ENCODE results near the gene RAB17.

RAB17 gene

DNA sequence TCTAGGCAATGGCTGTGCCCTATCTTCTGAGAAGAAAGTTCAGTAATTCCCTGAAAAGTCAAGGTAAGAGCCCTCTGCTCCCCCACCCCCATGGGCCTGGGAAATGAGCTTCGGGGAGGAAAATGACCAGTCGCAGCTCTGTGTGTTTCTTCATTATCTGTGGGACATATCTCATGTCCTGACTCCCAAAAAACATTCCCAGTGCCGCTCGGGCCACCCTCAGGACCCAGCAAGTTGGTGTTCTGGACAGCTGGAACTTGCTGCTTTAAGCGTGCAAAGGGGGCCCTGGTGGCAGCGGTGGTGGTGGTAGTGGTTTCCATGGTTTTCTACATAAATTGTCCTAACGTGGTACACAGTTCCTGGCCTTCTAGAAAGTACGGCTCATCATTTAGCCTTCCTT, 41.3 kb downstream of the RAB17 start:
- Histone ChIP-seq H3K9ac (ENCODE audit: low read depth, low read length) (no peak overlapping the region), H3K9me3 (replicated peaks; ENCODE audit: low read length) (peaks cover 8% of the 10 kb centered on the region), H3K4me3 (ENCODE audit: low read length) (no peak overlapping the region), H3K4me2 (ENCODE audit: low read length) (no peak overlapping the region), H3K4me1 (ENCODE audit: control insufficient read depth, insufficient read depth, low read length) (no peaks in the 10 kb centered on the region), H3K27me3 (ENCODE audit: control insufficient read depth, insufficient read depth, low read length) (no peaks in the 10 kb centered on the region), H3K36me3 (ENCODE audit: insufficient read depth, low read length) (peaks cover 88% of the 10 kb centered on the region)

DNA sequence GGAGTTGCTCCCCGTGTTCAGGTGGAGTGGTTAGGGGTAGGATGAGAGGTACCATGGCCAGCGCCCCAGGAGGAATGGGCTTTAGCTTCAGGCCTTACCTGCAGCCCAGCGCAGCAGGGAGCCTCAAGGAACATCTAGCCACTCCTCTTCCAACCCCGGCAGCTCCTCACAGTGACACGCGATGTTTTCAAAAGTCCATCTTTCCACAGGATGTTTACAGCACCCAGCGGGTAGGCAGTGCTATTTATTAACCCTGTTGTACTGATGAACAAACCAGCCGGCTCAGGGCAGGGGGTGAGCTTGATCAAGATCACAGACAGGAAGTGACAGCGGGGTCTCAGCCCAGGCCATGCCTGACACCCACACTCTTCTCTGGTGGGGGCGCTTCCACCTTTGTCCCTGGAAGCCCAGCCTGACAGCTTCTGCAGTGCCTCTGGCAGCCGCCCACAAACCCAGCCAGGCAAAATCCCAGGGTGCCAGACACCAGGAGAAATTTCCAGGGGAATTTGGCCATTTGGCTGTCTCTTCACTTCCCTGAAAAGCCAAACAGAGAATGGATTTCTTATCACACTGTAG, 42.6 kb downstream of the RAB17 start:
- Histone ChIP-seq H3K36me3 (ENCODE audit: insufficient read depth, low read length) (peaks cover 75% of the 10 kb centered on the region), H3K4me2 (ENCODE audit: low read length) (no peak overlapping the region), H3K4me3 (ENCODE audit: low read length) (no peak overlapping the region), H3K27me3 (ENCODE audit: control insufficient read depth, insufficient read depth, low read length) (no peaks in the 10 kb centered on the region), H3K9ac (ENCODE audit: low read depth, low read length) (no peak overlapping the region), H3K4me1 (ENCODE audit: control insufficient read depth, insufficient read depth, low read length) (no peaks in the 10 kb centered on the region), H3K9me3 (replicated peaks; ENCODE audit: low read length) (no peaks in the 10 kb centered on the region)

DNA sequence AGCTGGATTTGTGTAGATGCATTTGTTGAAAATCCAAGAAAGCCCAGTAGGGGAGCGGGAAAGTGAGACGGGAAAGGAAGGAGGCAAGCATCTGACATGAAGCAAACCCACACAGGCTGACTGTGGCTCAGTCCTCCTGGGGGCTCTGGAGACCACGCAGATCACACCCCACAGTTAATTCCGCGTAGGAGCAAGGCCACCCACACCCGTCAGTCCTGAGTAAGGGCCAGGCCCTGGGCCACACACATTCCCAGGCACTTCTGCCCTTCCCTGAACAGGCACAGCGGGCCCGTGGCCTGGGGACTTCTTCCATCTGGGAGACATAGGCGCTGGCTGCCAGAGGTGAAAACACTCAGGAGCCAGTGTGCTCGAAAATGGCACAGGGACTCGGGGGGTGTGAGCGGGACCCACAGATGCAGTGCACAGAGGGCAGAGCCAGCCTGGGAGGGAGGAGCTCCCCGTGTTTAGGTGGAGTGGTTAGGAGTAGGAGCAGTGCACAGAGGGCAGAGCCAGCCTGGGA, 43.6 kb downstream of the RAB17 start:
- H3K4me3 ChIP-seq (ENCODE audit: low read length), result no peak overlapping the region
- H3K36me3 ChIP-seq (ENCODE audit: insufficient read depth, low read length), result peaks cover 71% of the 10 kb centered on the region
- H3K27me3 ChIP-seq (ENCODE audit: control insufficient read depth, insufficient read depth, low read length), result no peaks in the 10 kb centered on the region
- no peaks in the 10 kb centered on the region for H3K4me1 ChIP-seq (ENCODE audit: control insufficient read depth, insufficient read depth, low read length)
- H3K9me3 ChIP-seq (replicated peaks; ENCODE audit: low read length), result no peaks in the 10 kb centered on the region
- H3K4me2 ChIP-seq (ENCODE audit: low read length), result no peak overlapping the region
- no peak overlapping the region for H3K9ac ChIP-seq (ENCODE audit: low read depth, low read length)

DNA sequence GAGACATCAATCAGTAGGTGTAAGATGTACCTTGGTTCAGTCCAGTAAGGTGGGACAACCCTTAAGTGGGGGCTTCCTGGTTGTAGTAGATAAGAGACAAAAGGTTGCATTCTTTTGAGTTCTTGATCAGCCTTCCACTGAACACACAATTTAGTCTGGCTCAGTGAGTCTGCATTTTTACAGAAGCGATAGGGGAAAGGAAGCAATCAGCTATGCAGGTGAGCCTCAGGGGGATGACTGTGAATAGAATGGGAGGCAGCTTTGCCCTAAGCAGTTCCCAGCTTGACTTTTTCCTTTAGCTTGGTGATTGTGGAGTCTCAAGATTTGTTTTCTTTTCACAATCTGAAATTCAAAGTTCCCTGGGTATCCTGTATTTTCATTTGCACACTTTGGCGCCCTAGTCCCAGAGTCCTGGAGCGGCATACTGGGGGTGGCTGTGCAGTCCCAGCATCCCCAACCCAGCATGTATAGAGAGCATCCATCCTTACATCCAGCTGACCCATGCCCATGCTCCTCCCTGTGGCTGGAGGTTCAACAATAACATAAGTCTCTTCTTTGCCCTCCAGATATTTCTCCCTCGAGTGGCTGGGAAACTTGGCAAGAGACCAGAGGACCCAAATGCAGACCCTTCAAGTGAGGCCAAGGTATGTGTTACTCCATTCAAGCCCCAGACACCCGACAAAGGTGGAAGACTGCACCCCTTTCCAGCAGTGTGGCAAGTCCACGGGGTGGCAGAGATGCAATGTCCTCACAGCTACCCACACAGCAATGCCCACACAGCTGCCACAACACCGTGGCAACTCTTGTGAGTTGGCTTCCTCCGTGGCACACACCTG, 44.3 kb downstream of the RAB17 start:
- no peaks in the 10 kb centered on the region for H3K4me1 ChIP-seq (ENCODE audit: control insufficient read depth, insufficient read depth, low read length)
- no peaks in the 10 kb centered on the region for H3K9me3 ChIP-seq (replicated peaks; ENCODE audit: low read length)
- no peak overlapping the region for H3K9ac ChIP-seq (ENCODE audit: low read depth, low read length)
- H3K4me3 ChIP-seq (ENCODE audit: low read length), result no peak overlapping the region
- H3K36me3 ChIP-seq (ENCODE audit: insufficient read depth, low read length), result peaks cover 71% of the 10 kb centered on the region
- no peak overlapping the region for H3K4me2 ChIP-seq (ENCODE audit: low read length)
- no peaks in the 10 kb centered on the region for H3K27me3 ChIP-seq (ENCODE audit: control insufficient read depth, insufficient read depth, low read length)

DNA sequence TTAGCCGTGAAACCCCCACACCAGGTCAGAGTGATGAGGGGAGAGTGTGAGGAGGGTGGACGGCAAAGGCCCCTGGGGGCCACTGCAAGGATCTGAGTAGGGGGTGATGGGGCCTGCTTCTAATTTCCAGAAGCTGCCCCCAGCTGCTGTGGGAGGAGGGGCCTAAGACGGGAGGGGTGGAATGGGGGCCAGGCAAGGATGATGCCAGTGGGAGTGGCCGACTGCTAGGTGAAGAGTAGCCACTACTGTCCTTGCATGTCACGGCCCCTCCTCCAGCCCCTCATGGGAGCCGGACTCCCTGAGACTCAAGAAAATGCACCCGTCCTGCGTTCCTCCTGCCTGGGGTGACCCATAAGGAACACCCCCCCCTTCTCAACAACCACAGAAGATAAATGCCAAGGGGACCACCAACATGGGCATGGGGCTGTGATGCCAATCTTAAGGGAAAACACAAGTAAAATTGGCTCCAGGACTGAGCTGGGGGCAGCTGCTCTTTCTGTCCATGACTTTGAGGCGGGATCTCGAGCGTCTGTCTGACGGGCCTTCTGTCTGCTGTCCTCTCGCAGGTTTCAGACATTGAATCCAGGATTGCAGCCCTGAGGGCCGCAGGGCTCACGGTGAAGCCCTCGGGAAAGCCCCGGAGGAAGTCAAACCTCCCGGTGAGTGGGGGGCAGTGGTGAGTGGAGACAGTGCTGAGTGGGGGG, 48.4 kb downstream of the RAB17 start:
- no peak overlapping the region for H3K4me3 ChIP-seq (ENCODE audit: low read length)
- no peaks in the 10 kb centered on the region for H3K27me3 ChIP-seq (ENCODE audit: control insufficient read depth, insufficient read depth, low read length)
- H3K4me2 ChIP-seq (ENCODE audit: low read length), result no peak overlapping the region
- no peaks in the 10 kb centered on the region for H3K9me3 ChIP-seq (replicated peaks; ENCODE audit: low read length)
- peaks cover 69% of the 10 kb centered on the region for H3K36me3 ChIP-seq (ENCODE audit: insufficient read depth, low read length)
- no peak overlapping the region for H3K9ac ChIP-seq (ENCODE audit: low read depth, low read length)
- H3K4me1 ChIP-seq (ENCODE audit: control insufficient read depth, insufficient read depth, low read length), result peaks cover 31% of the 10 kb centered on the region

DNA sequence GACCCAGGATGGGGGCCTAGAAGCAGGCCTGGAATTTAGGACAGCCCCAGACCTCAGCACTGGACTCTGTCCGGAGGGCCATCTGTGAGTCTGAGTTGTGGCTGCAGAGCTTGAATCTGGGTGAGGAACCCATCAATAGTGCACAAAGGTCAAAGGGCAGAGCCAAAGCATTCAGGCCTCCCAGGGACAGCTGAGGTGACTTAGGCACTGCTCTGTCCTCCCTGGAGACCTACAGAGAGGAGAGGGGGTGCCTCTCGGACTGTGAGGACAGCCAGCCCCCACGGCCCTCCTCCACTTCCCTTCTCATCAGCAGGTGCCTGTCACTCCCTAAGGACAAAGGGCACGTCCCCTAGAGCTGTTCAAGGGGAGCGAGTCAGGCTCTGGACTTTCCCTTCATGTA, 49.3 kb downstream of the RAB17 start:
- no peak overlapping the region for H3K4me3 ChIP-seq (ENCODE audit: low read length)
- no peaks in the 10 kb centered on the region for H3K27me3 ChIP-seq (ENCODE audit: control insufficient read depth, insufficient read depth, low read length)
- peaks cover 68% of the 10 kb centered on the region for H3K36me3 ChIP-seq (ENCODE audit: insufficient read depth, low read length)
- H3K4me1 ChIP-seq (ENCODE audit: control insufficient read depth, insufficient read depth, low read length), result peaks cover 31% of the 10 kb centered on the region
- no peaks in the 10 kb centered on the region for H3K9me3 ChIP-seq (replicated peaks; ENCODE audit: low read length)
- no peak overlapping the region for H3K9ac ChIP-seq (ENCODE audit: low read depth, low read length)
- no peak overlapping the region for H3K4me2 ChIP-seq (ENCODE audit: low read length)

DNA sequence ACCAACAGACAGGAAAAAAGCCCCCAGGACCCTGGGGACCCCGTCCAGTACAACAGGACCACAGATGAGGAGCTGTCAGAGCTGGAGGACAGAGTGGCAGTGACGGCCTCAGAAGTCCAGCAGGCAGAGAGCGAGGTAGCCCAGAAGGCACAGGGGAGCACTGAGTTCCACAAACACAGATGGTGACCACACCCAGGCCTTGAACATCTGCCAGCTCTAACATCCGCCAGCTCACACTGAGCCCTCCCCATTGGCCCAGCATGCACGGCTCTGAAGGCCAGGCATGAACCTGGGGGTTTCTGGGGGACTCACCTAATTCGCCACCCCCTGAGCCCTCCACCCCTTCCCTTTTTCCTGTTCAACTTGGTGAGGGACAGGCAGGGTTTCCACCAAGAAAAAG, 49.7 kb downstream of the RAB17 start:
- H3K9me3 ChIP-seq (replicated peaks; ENCODE audit: low read length), result no peaks in the 10 kb centered on the region
- no peaks in the 10 kb centered on the region for H3K27me3 ChIP-seq (ENCODE audit: control insufficient read depth, insufficient read depth, low read length)
- H3K4me2 ChIP-seq (ENCODE audit: low read length), result no peak overlapping the region
- H3K9ac ChIP-seq (ENCODE audit: low read depth, low read length), result no peak overlapping the region
- peaks cover 68% of the 10 kb centered on the region for H3K36me3 ChIP-seq (ENCODE audit: insufficient read depth, low read length)
- peaks cover 31% of the 10 kb centered on the region for H3K4me1 ChIP-seq (ENCODE audit: control insufficient read depth, insufficient read depth, low read length)
- H3K4me3 ChIP-seq (ENCODE audit: low read length), result no peak overlapping the region

DNA sequence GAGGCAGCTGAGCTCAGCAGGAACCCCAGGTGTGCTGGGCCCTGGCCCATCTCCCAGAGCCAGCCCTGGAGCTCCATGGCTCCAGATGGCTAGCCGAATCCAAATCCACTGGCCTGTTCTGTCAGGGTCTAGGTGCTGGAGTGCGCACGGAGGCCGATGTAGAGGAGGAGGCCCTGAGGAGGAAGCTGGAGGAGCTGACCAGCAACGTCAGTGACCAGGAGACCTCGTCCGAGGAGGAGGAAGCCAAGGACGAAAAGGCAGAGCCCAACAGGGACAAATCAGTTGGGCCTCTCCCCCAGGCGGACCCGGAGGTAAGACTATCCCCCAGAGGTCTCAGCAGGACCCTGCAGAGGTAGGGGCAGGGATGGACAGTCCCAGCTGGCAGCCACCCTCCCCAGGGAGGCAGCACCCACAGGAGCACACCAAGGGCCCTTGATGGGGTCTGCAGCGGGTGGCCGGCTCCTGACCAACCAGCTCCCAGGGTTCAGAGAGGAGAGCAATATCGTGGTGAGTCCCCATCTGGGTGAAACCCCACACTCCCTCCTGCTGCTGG, 50.2 kb downstream of the RAB17 start:
- Histone ChIP-seq H3K4me3 (ENCODE audit: low read length) (no peak overlapping the region), H3K9me3 (replicated peaks; ENCODE audit: low read length) (no peaks in the 10 kb centered on the region), H3K4me2 (ENCODE audit: low read length) (no peak overlapping the region), H3K4me1 (ENCODE audit: control insufficient read depth, insufficient read depth, low read length) (peaks cover 31% of the 10 kb centered on the region), H3K27me3 (ENCODE audit: control insufficient read depth, insufficient read depth, low read length) (no peaks in the 10 kb centered on the region), H3K36me3 (ENCODE audit: insufficient read depth, low read length) (peaks cover 68% of the 10 kb centered on the region), H3K9ac (ENCODE audit: low read depth, low read length) (no peak overlapping the region)

DNA sequence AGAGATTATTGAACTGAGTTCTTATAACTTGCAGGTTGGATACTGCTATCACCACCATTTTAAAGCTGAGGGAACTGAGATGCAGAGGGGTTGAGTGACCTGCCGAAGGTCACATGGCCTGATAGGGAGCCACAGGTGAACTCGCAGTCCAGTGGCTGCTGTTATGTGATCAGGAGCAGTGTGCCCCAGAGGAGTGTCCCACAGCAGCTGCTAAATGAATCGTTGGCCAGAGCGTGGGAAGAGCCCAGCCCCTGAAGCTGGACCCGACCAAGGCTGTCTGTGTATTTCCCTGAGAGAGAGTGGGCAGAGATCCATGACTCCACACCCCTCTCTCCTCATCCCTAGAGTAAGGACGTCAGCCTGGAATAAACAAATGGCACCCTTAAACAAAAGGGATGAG, 50.9 kb downstream of the RAB17 start:
- Histone ChIP-seq H3K4me3 (ENCODE audit: low read length) (no peak overlapping the region), H3K4me2 (ENCODE audit: low read length) (no peak overlapping the region)

DNA sequence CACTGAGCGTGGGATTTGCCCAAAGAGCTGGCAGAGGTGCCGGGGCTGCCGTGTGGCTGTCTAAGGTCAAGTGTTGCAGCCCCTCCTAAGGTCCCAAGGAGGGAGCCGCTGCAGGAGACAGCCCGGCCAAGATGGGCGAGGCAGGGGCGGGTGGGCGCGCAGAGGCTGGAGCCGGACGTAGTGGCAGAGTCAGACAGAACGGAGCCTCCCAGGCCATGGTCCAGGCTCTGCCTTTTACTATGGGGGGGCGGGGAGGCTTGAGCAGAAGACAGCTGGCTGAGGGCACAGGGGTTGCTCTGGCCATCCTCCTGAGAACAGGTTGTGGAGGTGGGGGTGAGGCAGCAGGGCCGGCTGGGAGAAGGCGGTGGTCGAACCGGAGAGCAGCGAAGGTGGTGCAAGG, 51.6 kb downstream of the RAB17 start:
- no peaks in the 10 kb centered on the region for H3K9me3 ChIP-seq (replicated peaks; ENCODE audit: low read length)
- no peak overlapping the region for H3K4me2 ChIP-seq (ENCODE audit: low read length)
- H3K9ac ChIP-seq (ENCODE audit: low read depth, low read length), result no peak overlapping the region
- H3K4me1 ChIP-seq (ENCODE audit: control insufficient read depth, insufficient read depth, low read length), result peaks cover 34% of the 10 kb centered on the region
- H3K27me3 ChIP-seq (ENCODE audit: control insufficient read depth, insufficient read depth, low read length), result no peaks in the 10 kb centered on the region
- H3K4me3 ChIP-seq (ENCODE audit: low read length), result no peak overlapping the region
- peaks cover 80% of the 10 kb centered on the region for H3K36me3 ChIP-seq (ENCODE audit: insufficient read depth, low read length)

More for the DNA sequence above, 50.9 kb downstream of the RAB17 start:
- H3K9ac ChIP-seq (ENCODE audit: low read depth, low read length), result no peak overlapping the region
- H3K4me1 ChIP-seq (ENCODE audit: control insufficient read depth, insufficient read depth, low read length), result peaks cover 31% of the 10 kb centered on the region
- H3K36me3 ChIP-seq (ENCODE audit: insufficient read depth, low read length), result peaks cover 72% of the 10 kb centered on the region
- H3K27me3 ChIP-seq (ENCODE audit: control insufficient read depth, insufficient read depth, low read length), result no peaks in the 10 kb centered on the region
- H3K9me3 ChIP-seq (replicated peaks; ENCODE audit: low read length), result no peaks in the 10 kb centered on the region

DNA sequence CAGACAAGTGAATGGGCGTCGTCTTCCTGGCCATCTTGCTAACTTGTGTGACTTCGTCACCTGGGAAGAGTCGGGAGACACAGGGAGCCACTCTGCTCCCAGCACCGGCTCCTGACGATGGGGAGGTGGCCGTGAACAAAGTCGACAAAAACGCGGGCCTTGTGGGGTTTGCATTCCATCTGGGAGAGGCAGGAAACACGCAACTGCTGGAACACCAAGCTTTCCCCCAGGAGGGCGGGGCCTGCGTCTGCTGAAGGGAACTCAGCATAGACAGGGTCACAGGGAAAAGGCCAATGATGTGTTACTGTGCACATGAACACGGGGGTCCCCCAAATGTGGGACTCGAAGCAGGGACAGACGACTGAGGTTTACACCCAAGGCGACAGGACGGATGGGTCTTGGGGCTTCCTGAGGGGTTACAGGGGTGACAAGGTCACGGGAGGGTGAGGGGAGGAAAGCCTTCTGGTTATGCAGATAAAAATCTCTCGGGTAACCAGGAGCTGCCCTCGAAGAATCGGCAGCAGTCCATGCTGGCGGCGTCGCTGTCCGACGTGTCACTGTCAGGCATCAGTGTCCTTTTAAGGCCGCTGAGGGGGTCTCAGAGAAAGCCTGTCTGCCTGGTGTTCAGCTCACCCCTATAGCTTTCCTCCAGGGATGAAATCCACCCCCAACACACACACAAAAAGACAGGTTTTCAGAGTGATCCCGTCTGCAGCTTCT, 52.4 kb downstream of the RAB17 start:
- Histone ChIP-seq H3K4me3 (ENCODE audit: low read length) (no peak overlapping the region), H3K36me3 (ENCODE audit: insufficient read depth, low read length) (peaks cover 87% of the 10 kb centered on the region), H3K27me3 (ENCODE audit: control insufficient read depth, insufficient read depth, low read length) (no peaks in the 10 kb centered on the region)

More for the DNA sequence above, 52.4 kb downstream of the RAB17 start:
- Histone ChIP-seq H3K9me3 (replicated peaks; ENCODE audit: low read length) (no peaks in the 10 kb centered on the region), H3K9ac (ENCODE audit: low read depth, low read length) (no peak overlapping the region), H3K4me1 (ENCODE audit: control insufficient read depth, insufficient read depth, low read length) (peaks cover 41% of the 10 kb centered on the region), H3K4me2 (ENCODE audit: low read length) (no peak overlapping the region)
